SK-N-SH (cell line): Measurements from ENCODE around the gene ADGRE2. TPM values are rescaled to one million over a fixed set of nuclear protein-coding genes. Genes with fewer than 3 reads are reported as not detected.

ENCODE experiments used
- CTCF ChIA-PET: fragments of 300-600, 350-600 bp; formaldehyde crosslinking; extraction: SDS; loops from one replicate; lab custom pipeline; 2021; lab: Yijun Ruan, JAX
- POLR2A ChIA-PET: fragments of 350-600 bp; sonication (Branson Sonifier 250); formaldehyde crosslinking; extraction: SDS; loops from one replicate; lab custom pipeline; 2020; ENCODE audit warnings: antibody characterized with exemption, inconsistent platforms; lab: Yijun Ruan, JAX
- DNase-seq: peaks from one replicate; pipeline ENCODE4 v3.0.0; 2012
- H2AFZ ChIP-seq: fragments of 200-600 bp; sonication (generic); 2 replicates; pipeline ENCODE4 v1.8.1; 2016; ENCODE audit warnings: antibody characterized with exemption, mild to moderate bottlenecking, low read depth
- H3F3A ChIP-seq: fragments of 200-600 bp; sonication (generic); replicated peaks from 2 replicates; pipeline ENCODE3; 2016; ENCODE audit warnings: antibody characterized with exemption, mild to moderate bottlenecking; ENCODE audit not compliant: insufficient read depth
- H3K27ac ChIP-seq, 2 experiments: fragments of 200-500 bp in 1 of 2; fragments of 200-600 bp in 1 of 2; sonication (Bioruptor generic) in 1 of 2; sonication (generic), shearing (Covaris generic) in 1 of 2; 2 replicates each; pipeline versions ENCODE4 v1.5.1 to v1.6.1; 2014 to 2016; ENCODE audit warnings: low read depth in 2 of 2, inconsistent platforms in 1 of 2, low read length in 1 of 2, mild to moderate bottlenecking in 1 of 2, mixed read lengths in 1 of 2
- H3K27me3 ChIP-seq: fragments of 200-600 bp; sonication (generic), shearing (Covaris generic); 2 replicates; pipeline ENCODE4 v1.6.1; 2016; ENCODE audit warnings: mixed run types; ENCODE audit not compliant: insufficient read depth
- H3K36me3 ChIP-seq, 2 experiments: fragments of 200-500 bp in 1 of 2; fragments of 200-600 bp in 1 of 2; sonication (Bioruptor generic) in 1 of 2; sonication (generic) in 1 of 2; replicated peaks in 1 of 2; 2 replicates each; pipeline versions ENCODE3 to v1.5.1; 2014 to 2016; ENCODE audit warnings: low read length in 1 of 2, mild to moderate bottlenecking in 1 of 2; ENCODE audit not compliant: insufficient read depth in 2 of 2, control insufficient read depth in 1 of 2
- H3K4me1 ChIP-seq, 2 experiments: fragments of 200-500 bp in 1 of 2; fragments of 200-600 bp in 1 of 2; sonication (Bioruptor generic) in 1 of 2; sonication (generic), shearing (Covaris generic) in 1 of 2; 2 replicates each; pipeline versions ENCODE4 v1.5.1 to v1.6.1; 2014 to 2016; ENCODE audit warnings: low read depth in 1 of 2, low read length in 1 of 2, mixed run types in 1 of 2; ENCODE audit not compliant: insufficient read depth in 2 of 2, control insufficient read depth in 1 of 2
- H3K4me2 ChIP-seq: fragments of 200-600 bp; sonication (generic), shearing (Covaris generic); 2 replicates; pipeline ENCODE4 v1.6.1; 2017; ENCODE audit warnings: mixed run types
- H3K4me3 ChIP-seq, 2 experiments: fragments of 200-500 bp in 1 of 2; fragments of 200-600 bp in 1 of 2; sonication (Bioruptor generic) in 1 of 2; sonication (generic), shearing (Covaris generic) in 1 of 2; 2 replicates each; pipeline versions ENCODE4 v1.5.1 to v1.8.1; 2014 to 2016; ENCODE audit warnings: low read depth in 2 of 2, inconsistent platforms in 1 of 2, low read length in 1 of 2, mild to moderate bottlenecking in 1 of 2, mixed read lengths in 1 of 2, moderate library complexity in 1 of 2
- H3K79me2 ChIP-seq: fragments of 200-600 bp; sonication (generic); 2 replicates; pipeline ENCODE4 v1.8.1; 2017; ENCODE audit warnings: mild to moderate bottlenecking; ENCODE audit not compliant: insufficient read depth
- H3K9ac ChIP-seq: fragments of 200-600 bp; sonication (generic); 2 replicates; pipeline ENCODE4 v1.6.1; 2017; ENCODE audit warnings: mixed run types
- H3K9me2 ChIP-seq: fragments of 200-600 bp; sonication (generic); 2 replicates; pipeline ENCODE4 v1.6.1; 2017; ENCODE audit warnings: mixed run types
- H3K9me3 ChIP-seq: fragments of 200-600 bp; sonication (generic); 2 replicates; pipeline ENCODE4 v1.6.1; 2017; ENCODE audit warnings: mixed run types, mild to moderate bottlenecking, moderate library complexity
- H4K20me1 ChIP-seq: fragments of 200-600 bp; sonication (generic); 2 replicates; pipeline ENCODE4 v1.6.1; 2017; ENCODE audit warnings: mild to moderate bottlenecking, mixed run types; ENCODE audit not compliant: insufficient read depth
- ELF1 ChIP-seq: IDR thresholded peaks from 2 replicates; pipeline ENCODE4 v1.4.0; 2012
- EZH2phosphoT487 ChIP-seq: fragments of 200-600 bp; sonication (generic); IDR thresholded peaks from 2 replicates; pipeline ENCODE4 v1.6.1; 2017; ENCODE audit warnings: low read depth, mixed run types, mild to moderate bottlenecking, antibody characterized with exemption, moderate library complexity, borderline replicate concordance
- FOSL2 ChIP-seq: IDR thresholded peaks from 2 replicates; pipeline ENCODE4 v1.4.0; 2012; ENCODE audit warnings: low read depth, mild to moderate bottlenecking, moderate library complexity, borderline replicate concordance
- FOXJ3 ChIP-seq: sonication (generic); formaldehyde crosslinking; IDR thresholded peaks from 2 replicates; pipeline ENCODE4 v1.5.1; 2020; ENCODE audit warnings: mild to moderate bottlenecking, missing genetic modification reagents
- FOXM1 ChIP-seq: IDR thresholded peaks from 2 replicates; pipeline ENCODE4 v1.4.0; 2012; ENCODE audit warnings: low read depth, mild to moderate bottlenecking
- GABPA ChIP-seq: IDR thresholded peaks from 2 replicates; pipeline ENCODE4 v1.4.0; 2012; ENCODE audit warnings: low read depth, mild to moderate bottlenecking
- GATA2 ChIP-seq: sonication (generic); formaldehyde crosslinking; IDR thresholded peaks from 2 replicates; pipeline ENCODE4 v1.5.0; 2020; ENCODE audit warnings: mild to moderate bottlenecking, missing genetic modification reagents
- IRF3 ChIP-seq: fragments of 150-350 bp; IDR thresholded peaks from 2 replicates; pipeline ENCODE4 v1.6.1; 2016; ENCODE audit warnings: mild to moderate bottlenecking, low read depth, low read length
- MEF2A ChIP-seq: IDR thresholded peaks from 2 replicates; pipeline ENCODE4 v1.4.0; 2012; ENCODE audit warnings: low read depth, borderline replicate concordance
- MXI1 ChIP-seq: IDR thresholded peaks from 2 replicates; pipeline ENCODE4 v1.6.1; 2012; ENCODE audit warnings: mild to moderate bottlenecking, low read depth, low read length, improper control_type of control experiment
- NRF1 ChIP-seq: IDR thresholded peaks from 2 replicates; pipeline ENCODE4 v1.6.1; 2012; ENCODE audit warnings: low read depth, mild to moderate bottlenecking, low read length
- POLR2AphosphoS5 ChIP-seq: IDR thresholded peaks from 2 replicates; pipeline ENCODE4 v1.6.1; 2012; ENCODE audit warnings: low read depth, low read length
- RCOR1 ChIP-seq: fragments of 150-350 bp; IDR thresholded peaks from 2 replicates; pipeline ENCODE4 v1.6.1; 2017; ENCODE audit warnings: antibody characterized with exemption, low read length
- RFX5 ChIP-seq: IDR thresholded peaks from 2 replicates; pipeline ENCODE4 v1.6.1; 2012; ENCODE audit warnings: mild to moderate bottlenecking, improper control_type of control experiment, low read length
- RXRA ChIP-seq: IDR thresholded peaks from 2 replicates; pipeline ENCODE4 v1.4.0; 2012; ENCODE audit warnings: low read depth, mild to moderate bottlenecking, borderline replicate concordance
- SIN3A ChIP-seq: IDR thresholded peaks from 2 replicates; pipeline ENCODE4 v1.6.1; 2012; ENCODE audit warnings: low read depth, mild to moderate bottlenecking, low read length, moderate library complexity, borderline replicate concordance
- SMC3 ChIP-seq: IDR thresholded peaks from 2 replicates; pipeline ENCODE4 v1.6.1; 2012; ENCODE audit warnings: low read depth, low read length, improper control_type of control experiment
- TAF1 ChIP-seq: IDR thresholded peaks from 2 replicates; pipeline ENCODE4 v1.6.1; 2012; ENCODE audit warnings: low read depth, mild to moderate bottlenecking, low read length, moderate library complexity, borderline replicate concordance
- TCF12 ChIP-seq: IDR thresholded peaks from 2 replicates; pipeline ENCODE4 v1.4.0; 2012
- TEAD4 ChIP-seq: IDR thresholded peaks from 2 replicates; pipeline ENCODE4 v1.4.0; 2012; ENCODE audit warnings: mild to moderate bottlenecking, borderline replicate concordance; ENCODE audit not compliant: insufficient read depth
- USF1 ChIP-seq: IDR thresholded peaks from 2 replicates; pipeline ENCODE4 v1.4.0; 2012; ENCODE audit warnings: low read depth, borderline replicate concordance
- YY1 ChIP-seq: IDR thresholded peaks from 2 replicates; pipeline ENCODE4 v1.4.0; 2012; ENCODE audit warnings: low read depth, mild to moderate bottlenecking
- WGBS: methylation state at CpG from one replicate; pipeline ENCODE4 v1.1.6; 2017; ENCODE audit warnings: low lambda C conversion rate; 5-methylcytosine and 5-hydroxymethylcytosine counted together
- polyA plus RNA-seq, 3 experiments: library from polyadenylated mRNA; depleted of rRNA; stranded (reverse); fragments of >200 nt; gene quantifications; 2 replicates each; pipeline ENCODE4 v1.2.3, GENCODE V29; 2012
- TF ChIP-seq, protein P1 (sequence below): IDR thresholded peaks from 2 replicates; pipeline ENCODE4; 2012
- TF ChIP-seq, protein P2 (sequence below): IDR thresholded peaks from 2 replicates; pipeline ENCODE4 v1.4.0; 2012; ENCODE audit warnings: low read depth
- TF ChIP-seq, protein P3 (sequence below): IDR thresholded peaks from 2 replicates; pipeline ENCODE4 v1.4.0; 2012; ENCODE audit warnings: low read depth, borderline replicate concordance

ADGRE2 gene
- polyA plus RNA-seq, 1 of the 3 experiments (the other 2 are of a cell fraction) = 0.02 TPM

DNA sequence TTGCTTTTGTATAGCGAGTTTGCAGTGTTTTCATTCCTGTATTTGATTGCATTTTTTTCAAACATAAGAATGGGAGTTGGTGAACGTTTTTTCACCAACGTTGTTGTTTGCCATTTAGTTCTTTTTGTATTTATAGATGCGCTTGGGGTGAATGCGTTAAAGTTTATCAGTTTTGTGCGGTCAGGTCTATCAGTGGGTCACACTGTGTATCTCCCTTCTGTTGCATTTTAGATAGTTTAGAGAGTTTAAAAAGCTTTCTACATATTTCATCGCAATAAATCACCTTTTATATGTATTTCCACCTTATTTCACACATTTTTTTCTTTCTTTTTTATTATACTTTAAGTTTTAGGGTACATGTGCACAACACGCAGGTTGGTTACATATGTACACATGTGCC is 40.2 kb upstream of the ADGRE2 start:
- Histone ChIP-seq H3K9me3 (no peaks in the 10 kb centered on the region), H3K4me1 (no peaks in the 10 kb centered on the region), H3K9ac (no peak overlapping the region), H3K9me2 (no peaks in the 10 kb centered on the region), H4K20me1 (no peaks in the 10 kb centered on the region), H3K4me2 (no peak overlapping the region), H3K27ac (no peak overlapping the region), H2AFZ (no peak overlapping the region), H3K4me3 (no peak overlapping the region), H3K27me3 (no peaks in the 10 kb centered on the region; the same call in 1 of the 2 replicates), H3K36me3 (no peaks in the 10 kb centered on the region), H3F3A (no peaks in the 10 kb centered on the region), H3K79me2 (no peaks in the 10 kb centered on the region)
- 26% methylated on average over 8 of the region's 8 CpGs for whole genome bisulfite sequencing
- TF ChIP-seq USF1 (no peak), FOSL2 (no peak), RFX5 (no peak), TAF1 (no peak), GABPA (no peak), RCOR1 (no peak), GATA2 (CRISPR knock-in tag) (no peak), IRF3 (no peak), TCF12 (no peak), YY1 (no peak), MXI1 (no peak), NRF1 (no peak), SIN3A (no peak), POLR2AphosphoS5 (no peak)
- DNase-seq = no peak
- POLR2A ChIA-PET = no interaction called here
- CTCF ChIA-PET = no interaction called here

DNA sequence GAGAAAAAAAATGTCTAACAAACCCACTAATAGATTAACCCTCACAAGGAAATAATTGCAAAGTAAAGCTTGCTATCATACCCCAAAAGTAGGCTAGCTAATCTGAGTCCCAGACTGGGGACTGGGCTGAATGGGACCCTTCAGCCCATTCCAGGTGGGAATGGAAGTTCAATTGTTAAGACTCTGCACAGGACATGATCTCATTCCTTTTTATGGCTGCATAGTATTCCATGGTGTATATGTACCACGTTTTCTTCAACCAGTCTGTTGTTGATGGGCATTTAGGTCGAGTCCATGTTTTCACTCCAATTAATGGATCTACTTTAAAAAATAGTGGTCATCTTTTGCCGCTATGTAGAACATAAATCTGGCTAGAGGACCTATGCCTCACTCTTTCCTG is 38.7 kb upstream of the ADGRE2 start:
- POLR2A ChIA-PET = no interaction called here
- WGBS = 0% methylated on average over 3 of the region's 3 CpGs
- TF ChIP-seq FOSL2 (no peak), RXRA (no peak), GABPA (no peak), TEAD4 (no peak), RCOR1 (no peak), POLR2AphosphoS5 (no peak), SMC3 (no peak), SIN3A (no peak), MXI1 (no peak), MEF2A (no peak), FOXJ3 (no peak), FOXM1 (no peak), RFX5 (no peak), ELF1 (no peak), TAF1 (no peak), EZH2phosphoT487 (no peak)
- TF ChIP-seq, protein P1, sequence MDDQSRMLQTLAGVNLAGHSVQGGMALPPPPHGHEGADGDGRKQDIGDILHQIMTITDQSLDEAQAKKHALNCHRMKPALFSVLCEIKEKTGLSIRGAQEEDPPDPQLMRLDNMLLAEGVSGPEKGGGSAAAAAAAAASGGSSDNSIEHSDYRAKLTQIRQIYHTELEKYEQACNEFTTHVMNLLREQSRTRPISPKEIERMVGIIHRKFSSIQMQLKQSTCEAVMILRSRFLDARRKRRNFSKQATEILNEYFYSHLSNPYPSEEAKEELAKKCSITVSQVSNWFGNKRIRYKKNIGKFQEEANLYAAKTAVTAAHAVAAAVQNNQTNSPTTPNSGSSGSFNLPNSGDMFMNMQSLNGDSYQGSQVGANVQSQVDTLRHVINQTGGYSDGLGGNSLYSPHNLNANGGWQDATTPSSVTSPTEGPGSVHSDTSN = no peak
- TF ChIP-seq, protein P2, sequence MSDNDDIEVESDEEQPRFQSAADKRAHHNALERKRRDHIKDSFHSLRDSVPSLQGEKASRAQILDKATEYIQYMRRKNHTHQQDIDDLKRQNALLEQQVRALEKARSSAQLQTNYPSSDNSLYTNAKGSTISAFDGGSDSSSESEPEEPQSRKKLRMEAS = no peak
- TF ChIP-seq, protein P3, sequence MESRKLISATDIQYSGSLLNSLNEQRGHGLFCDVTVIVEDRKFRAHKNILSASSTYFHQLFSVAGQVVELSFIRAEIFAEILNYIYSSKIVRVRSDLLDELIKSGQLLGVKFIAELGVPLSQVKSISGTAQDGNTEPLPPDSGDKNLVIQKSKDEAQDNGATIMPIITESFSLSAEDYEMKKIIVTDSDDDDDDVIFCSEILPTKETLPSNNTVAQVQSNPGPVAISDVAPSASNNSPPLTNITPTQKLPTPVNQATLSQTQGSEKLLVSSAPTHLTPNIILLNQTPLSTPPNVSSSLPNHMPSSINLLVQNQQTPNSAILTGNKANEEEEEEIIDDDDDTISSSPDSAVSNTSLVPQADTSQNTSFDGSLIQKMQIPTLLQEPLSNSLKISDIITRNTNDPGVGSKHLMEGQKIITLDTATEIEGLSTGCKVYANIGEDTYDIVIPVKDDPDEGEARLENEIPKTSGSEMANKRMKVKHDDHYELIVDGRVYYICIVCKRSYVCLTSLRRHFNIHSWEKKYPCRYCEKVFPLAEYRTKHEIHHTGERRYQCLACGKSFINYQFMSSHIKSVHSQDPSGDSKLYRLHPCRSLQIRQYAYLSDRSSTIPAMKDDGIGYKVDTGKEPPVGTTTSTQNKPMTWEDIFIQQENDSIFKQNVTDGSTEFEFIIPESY = no peak
- Histone ChIP-seq H3K4me2 (no peak overlapping the region), H3F3A (no peaks in the 10 kb centered on the region), H3K27ac (no peak overlapping the region), H4K20me1 (no peaks in the 10 kb centered on the region), H3K27me3 (peaks cover 8% of the 10 kb centered on the region; the same call in 1 of the 2 replicates), H3K4me3 (no peak overlapping the region), H3K9me3 (no peaks in the 10 kb centered on the region), H3K9ac (no peak overlapping the region), H3K36me3 (no peaks in the 10 kb centered on the region), H3K9me2 (no peaks in the 10 kb centered on the region), H3K79me2 (no peaks in the 10 kb centered on the region), H3K4me1 (no peaks in the 10 kb centered on the region), H2AFZ (no peak overlapping the region)
- CTCF ChIA-PET = interaction anchor here (1.1 kb wide), 1 partner anchor 13 kb away, joined by 5 read pairs; no protein-coding TSS in a partner anchor
- no peak for DNase-seq
